ENCODE data around the gene CLDN7.

CLDN7 gene

DNA sequence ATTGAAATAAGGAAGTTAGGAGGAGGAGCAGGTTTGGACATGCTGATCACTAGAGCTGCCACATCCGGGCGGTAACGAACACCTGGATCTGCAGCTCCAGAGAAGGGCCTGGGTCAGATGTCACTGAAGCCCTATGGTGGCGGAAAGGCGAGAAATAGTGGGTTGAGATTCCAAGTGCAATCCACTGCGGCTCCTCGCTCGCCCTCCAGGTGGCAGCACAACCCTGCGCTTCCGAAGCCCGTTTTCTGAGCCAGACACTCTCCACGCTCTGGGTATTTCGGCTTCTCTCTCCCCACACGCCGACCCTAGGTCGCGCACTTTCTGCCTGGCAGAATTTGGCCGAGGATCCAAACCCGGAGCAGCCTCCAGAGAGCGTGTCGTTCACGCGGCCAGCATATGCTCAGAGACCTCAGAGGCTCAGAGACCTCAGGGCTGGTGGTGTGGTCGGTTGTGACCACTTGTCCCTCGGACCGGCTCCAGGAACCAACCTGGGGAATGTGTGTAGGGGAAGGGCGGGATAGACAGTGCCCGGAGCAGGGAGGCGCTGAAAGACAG, 18.3 kb upstream of the CLDN7 start:
- no peak for TF ChIP-seq GATA3 (IDR thresholded peaks at IDR 0.05; ENCODE audit: low read depth, low read length)
- no peak for TF ChIP-seq GATA2 (IDR thresholded peaks at IDR 0.05; ENCODE audit: low read depth, low read length)

DNA sequence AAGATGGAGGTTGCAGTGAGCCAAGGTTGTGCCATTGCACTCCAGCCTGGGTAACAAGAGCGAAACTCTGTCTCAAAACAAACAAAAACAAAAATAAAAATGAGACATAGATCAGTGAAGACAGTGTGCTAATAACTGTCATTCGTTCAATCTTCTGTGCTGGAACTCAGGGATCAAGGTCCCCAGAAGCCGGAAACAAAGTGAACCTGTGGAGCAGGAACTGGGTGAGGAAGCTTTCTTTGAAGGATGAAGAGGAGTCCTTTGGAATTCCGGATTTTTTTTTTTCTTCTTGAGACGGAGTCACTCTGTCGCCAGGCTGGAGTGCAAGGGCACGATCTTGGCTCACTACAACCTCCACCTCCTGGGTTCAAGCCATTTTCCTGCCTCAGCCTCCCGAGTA, 17.2 kb upstream of the CLDN7 start:
- no peak for TF ChIP-seq GATA2 (IDR thresholded peaks at IDR 0.05; ENCODE audit: low read depth, low read length)
- TF ChIP-seq GATA3 (IDR thresholded peaks at IDR 0.05; ENCODE audit: low read depth, low read length): no peak

GRCh38 chr17:7266784-7267183, 4.5 kb upstream of the CLDN7 start:
- TF ChIP-seq GATA2 (IDR thresholded peaks at IDR 0.05; ENCODE audit: low read depth, low read length) (no peak), GATA3 (IDR thresholded peaks at IDR 0.05; ENCODE audit: low read depth, low read length) (no peak)

DNA sequence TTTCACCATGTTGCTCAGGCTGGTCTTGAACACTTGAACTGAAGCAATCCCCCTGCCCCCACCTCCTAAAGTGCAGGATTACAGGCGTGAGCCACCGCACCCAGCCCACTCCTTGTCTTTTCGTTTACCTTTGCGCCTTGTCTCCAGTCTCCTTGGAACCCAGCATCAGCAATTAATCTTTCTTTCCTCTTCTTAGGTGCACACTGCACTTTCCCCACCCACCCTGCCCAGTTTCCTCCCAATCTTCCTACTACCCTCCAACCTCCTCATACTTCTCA, 1.5 kb upstream of the CLDN7 start:
- TF ChIP-seq GATA2 (IDR thresholded peaks at IDR 0.05; ENCODE audit: low read depth, low read length) (no peak), GATA3 (IDR thresholded peaks at IDR 0.05; ENCODE audit: low read depth, low read length) (no peak)

- no peak for TF ChIP-seq GATA3 (IDR thresholded peaks at IDR 0.05; ENCODE audit: low read depth, low read length)
Observed at GRCh38 chr17:7262935-7263800, 890 bp upstream of the CLDN7 start.

DNA sequence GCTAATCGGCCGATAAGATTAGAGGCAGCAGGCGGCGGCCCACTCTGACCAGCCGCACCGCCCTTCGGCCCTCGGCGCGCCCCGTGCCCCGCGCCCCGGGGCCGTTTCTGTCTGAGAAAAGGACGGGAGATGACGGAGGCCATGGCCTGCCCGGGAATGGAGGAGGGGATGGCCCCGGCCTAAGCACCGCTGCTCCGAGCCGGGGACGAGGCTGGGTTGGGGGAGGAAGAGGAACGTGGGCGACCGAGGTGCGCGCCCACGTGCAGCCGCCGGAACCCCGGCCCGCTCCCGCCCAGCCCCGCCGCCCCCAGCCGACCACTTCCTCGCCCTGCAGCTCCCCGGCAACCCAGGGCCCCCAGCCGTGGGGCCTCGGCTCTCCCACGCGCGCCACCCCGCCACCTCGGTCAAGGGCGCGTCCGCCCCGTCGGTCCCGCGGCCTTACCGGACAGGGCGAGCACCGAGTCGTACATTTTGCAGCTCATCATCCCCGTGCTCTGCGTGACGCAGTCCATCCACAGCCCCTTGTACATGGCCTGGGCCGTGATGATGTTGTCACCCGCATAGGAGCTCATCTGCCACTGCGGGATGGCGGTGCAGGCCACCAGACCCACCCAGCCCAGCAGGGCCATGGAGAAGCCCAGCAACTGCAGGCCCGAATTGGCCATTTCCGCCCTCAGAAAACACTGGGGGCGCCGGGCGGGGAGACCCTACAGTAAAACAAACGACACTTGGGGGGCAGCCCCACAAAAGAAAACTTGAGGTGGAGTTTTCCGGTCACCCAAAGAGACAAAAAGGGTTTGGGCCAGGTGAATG, 693 bp downstream of the CLDN7 start:
- no peak for TF ChIP-seq GATA3 (IDR thresholded peaks at IDR 0.05; ENCODE audit: low read depth, low read length)
- no peak for TF ChIP-seq GATA2 (IDR thresholded peaks at IDR 0.05; ENCODE audit: low read depth, low read length)

DNA sequence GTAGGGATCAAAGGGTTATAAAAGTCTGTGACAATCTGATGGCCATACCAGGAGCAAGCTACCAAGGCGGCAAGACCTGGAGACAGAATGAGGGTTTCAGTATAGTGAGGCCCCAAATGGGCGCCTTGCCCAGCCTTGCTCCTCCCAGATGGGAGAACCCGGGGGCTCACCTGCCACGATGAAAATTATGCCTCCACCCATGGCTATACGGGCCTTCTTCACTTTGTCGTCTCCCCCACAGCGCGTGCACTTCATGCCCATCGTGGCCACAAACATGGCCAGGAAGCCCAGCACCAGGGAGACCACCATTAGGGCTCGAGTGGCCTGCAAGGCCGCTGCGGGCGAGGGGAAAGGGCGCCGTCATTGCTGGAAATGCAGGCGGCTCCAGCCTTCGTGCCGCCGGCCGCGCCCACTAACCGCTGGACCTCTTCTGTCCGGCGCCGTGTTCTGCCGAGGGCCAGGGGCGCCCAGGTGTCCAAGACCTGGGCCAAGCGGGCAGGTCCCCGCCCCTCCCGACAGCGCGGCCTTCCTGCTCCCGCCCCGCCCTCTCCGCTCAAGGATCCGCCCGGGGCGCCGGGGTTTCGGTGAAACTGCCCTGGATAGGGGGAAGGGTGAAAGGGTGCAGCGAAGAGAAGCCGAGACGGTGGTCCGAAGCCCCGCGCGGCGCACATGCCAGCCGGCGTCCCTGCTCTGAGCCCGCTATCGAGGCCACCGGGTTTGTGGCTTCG, 1.5 kb downstream of the CLDN7 start:
- TF ChIP-seq GATA3 (IDR thresholded peaks at IDR 0.05; ENCODE audit: low read depth, low read length) (no peak), GATA2 (IDR thresholded peaks at IDR 0.05; ENCODE audit: low read depth, low read length) (no peak)

GRCh38 chr17:7260151-7260550, 2.1 kb downstream of the CLDN7 start:
- TF ChIP-seq GATA2 (IDR thresholded peaks at IDR 0.05; ENCODE audit: low read depth, low read length): no peak
- TF ChIP-seq GATA3 (IDR thresholded peaks at IDR 0.05; ENCODE audit: low read depth, low read length): no peak

DNA sequence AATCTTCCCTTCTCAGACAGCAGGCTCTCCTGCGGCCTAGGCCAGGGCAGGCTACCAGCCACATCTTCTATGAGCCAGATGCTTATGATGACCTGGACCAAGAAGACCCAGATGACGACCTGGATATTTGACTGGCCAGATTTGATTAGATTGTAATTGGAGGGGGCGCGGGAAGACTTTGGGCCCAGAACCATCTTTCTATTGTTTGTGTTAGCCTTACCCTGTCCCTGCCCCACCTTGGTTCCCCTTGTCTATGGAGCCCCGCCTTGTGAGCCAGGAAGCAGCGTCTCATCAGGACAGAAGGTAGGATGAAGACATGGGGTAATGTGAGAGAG, 2.8 kb downstream of the CLDN7 start:
- TF ChIP-seq GATA2 (IDR thresholded peaks at IDR 0.05; ENCODE audit: low read depth, low read length): no peak
- TF ChIP-seq GATA3 (IDR thresholded peaks at IDR 0.05; ENCODE audit: low read depth, low read length): no peak

GRCh38 chr17:7258731-7259554, 3.3 kb downstream of the CLDN7 start:
- TF ChIP-seq GATA2 (IDR thresholded peaks at IDR 0.05; ENCODE audit: low read depth, low read length): no peak

- TF ChIP-seq GATA3 (IDR thresholded peaks at IDR 0.05; ENCODE audit: low read depth, low read length): no peak
- TF ChIP-seq GATA2 (IDR thresholded peaks at IDR 0.05; ENCODE audit: low read depth, low read length): no peak
Observed at GRCh38 chr17:7256766-7257456, 5.4 kb downstream of the CLDN7 start.

- TF ChIP-seq GATA2 (IDR thresholded peaks at IDR 0.05; ENCODE audit: low read depth, low read length) (no peak), GATA3 (IDR thresholded peaks at IDR 0.05; ENCODE audit: low read depth, low read length) (no peak)
Observed at GRCh38 chr17:7254511-7254910, 7.8 kb downstream of the CLDN7 start.

DNA sequence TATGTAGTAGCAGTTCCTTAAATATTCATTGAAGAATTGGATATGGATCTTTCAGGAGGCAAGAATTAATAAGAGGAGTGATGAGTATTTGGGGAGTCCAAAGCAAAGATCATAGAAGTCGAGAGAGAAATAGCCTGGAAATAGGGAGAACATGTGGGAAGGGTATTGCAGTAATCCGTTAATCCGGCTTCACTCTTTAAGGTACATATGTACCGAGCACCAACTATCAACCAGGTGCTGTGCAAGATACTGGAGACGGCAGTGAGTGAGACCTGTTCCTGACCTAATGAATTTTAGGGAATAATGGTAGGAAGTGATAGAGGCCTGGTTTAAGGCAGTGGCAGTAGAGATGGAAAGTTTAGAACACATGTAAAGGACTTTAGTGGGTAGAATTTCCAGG, 9.2 kb downstream of the CLDN7 start:
- TF ChIP-seq GATA3 (IDR thresholded peaks at IDR 0.05; ENCODE audit: low read depth, low read length) (no peak), GATA2 (IDR thresholded peaks at IDR 0.05; ENCODE audit: low read depth, low read length) (no peak)

Data from SH-SY5Y (cell line).